WTC11 (cell line): ENCODE results near the gene LYVE1. TPM values are rescaled to one million over a fixed set of nuclear protein-coding genes. Genes with fewer than 3 reads are reported as not detected.

Experiments used
- ATAC-seq: fragments of 200-7000 bp; cut with Tn5 transposase; 2 replicates; pipeline ENCODE4 v1.10.0; 2021; ENCODE audit warnings: mild to moderate bottlenecking, moderate library complexity
- CTCF ChIA-PET: fragments of 300-600 bp; sonication (Branson Sonifier 250); formaldehyde crosslinking; loops from one replicate; lab custom pipeline; 2021; ENCODE audit warnings: antibody characterized with exemption; lab: Charles Lee
- POLR2A ChIA-PET: fragments of 350-600 bp; sonication (Branson Sonifier 250); formaldehyde crosslinking; loops from one replicate; lab custom pipeline; 2021; ENCODE audit warnings: antibody characterized with exemption; lab: Charles Lee
- DNase-seq: peaks from one replicate; pipeline ENCODE4 v3.0.0; 2021; ENCODE audit warnings: low spot score
- H3K27ac Mint-ChIP-seq: 2 replicates; pipeline ENCODE4 v1.8.0; 2021; ENCODE audit warnings: mixed read lengths
- H3K27me3 Mint-ChIP-seq: 2 replicates; pipeline ENCODE4 v1.8.0; 2021; ENCODE audit warnings: low read depth, mild to moderate bottlenecking, moderate library complexity, mixed read lengths
- H3K36me3 Mint-ChIP-seq: 2 replicates; pipeline ENCODE4 v1.8.0; 2021; ENCODE audit warnings: mixed read lengths
- H3K4me1 Mint-ChIP-seq: 2 replicates; pipeline ENCODE4 v1.8.0; 2022; ENCODE audit warnings: mixed read lengths
- H3K4me3 Mint-ChIP-seq: 2 replicates; pipeline ENCODE4 v1.8.0; 2021; ENCODE audit warnings: mild to moderate bottlenecking, moderate library complexity, mixed read lengths
- H3K9me3 Mint-ChIP-seq: 2 replicates; pipeline ENCODE4 v1.8.0; 2021; ENCODE audit warnings: mixed read lengths
- ATF2 ChIP-seq: sonication (generic); formaldehyde crosslinking; IDR thresholded peaks from 2 replicates; pipeline ENCODE4 v1.8.1; 2022; ENCODE audit warnings: low read depth, missing genetic modification reagents, borderline replicate concordance
- ELF4 ChIP-seq: sonication (generic); formaldehyde crosslinking; IDR thresholded peaks from 2 replicates; pipeline ENCODE4 v1.8.1; 2022; ENCODE audit warnings: low read depth, mild to moderate bottlenecking, moderate library complexity, missing genetic modification reagents
- ESRRA ChIP-seq: sonication (generic); formaldehyde crosslinking; IDR thresholded peaks from 2 replicates; pipeline ENCODE4 v1.8.1; 2022; ENCODE audit warnings: mild to moderate bottlenecking, missing genetic modification reagents, borderline replicate concordance
- GRHL2 ChIP-seq: fragments of 250-450 bp; sonication (Bioruptor Pico); IDR thresholded peaks from 2 replicates; pipeline ENCODE4 v1.8.0; 2022; ENCODE audit warnings: mild to moderate bottlenecking, moderate library complexity; ENCODE audit not compliant: insufficient replicate concordance, severe bottlenecking
- IRF1 ChIP-seq: sonication (generic); formaldehyde crosslinking; IDR thresholded peaks from 2 replicates; pipeline ENCODE4 v1.8.0; 2023; ENCODE audit warnings: missing genetic modification reagents
- KAT7 ChIP-seq: sonication (generic); formaldehyde crosslinking; IDR thresholded peaks from 2 replicates; pipeline ENCODE4 v1.8.1; 2023; ENCODE audit warnings: missing genetic modification reagents, mild to moderate bottlenecking, borderline replicate concordance
- MXD4 ChIP-seq: fragments of 250-450 bp; sonication (Bioruptor Pico); IDR thresholded peaks from 2 replicates; pipeline ENCODE4 v1.8.0; 2021; ENCODE audit warnings: mild to moderate bottlenecking, moderate library complexity, borderline replicate concordance
- MYBL2 ChIP-seq: sonication (generic); formaldehyde crosslinking; IDR thresholded peaks from 2 replicates; pipeline ENCODE4 v1.8.1; 2023; ENCODE audit warnings: mild to moderate bottlenecking, moderate library complexity, missing genetic modification reagents
- PRDM15 ChIP-seq: sonication (generic); formaldehyde crosslinking; IDR thresholded peaks from 2 replicates; pipeline ENCODE4 v1.8.0; 2022; ENCODE audit warnings: missing genetic modification reagents
- PRRX2 ChIP-seq: fragments of 250-450 bp; sonication (Bioruptor Pico); IDR thresholded peaks from 2 replicates; pipeline ENCODE4 v1.8.0; 2021; ENCODE audit warnings: mild to moderate bottlenecking
- TEAD4 ChIP-seq: sonication (generic); formaldehyde crosslinking; IDR thresholded peaks from 2 replicates; pipeline ENCODE4 v1.8.0; 2022; ENCODE audit warnings: mild to moderate bottlenecking, missing genetic modification reagents
- USF1 ChIP-seq: sonication (generic); formaldehyde crosslinking; IDR thresholded peaks from 2 replicates; pipeline ENCODE4 v1.8.0; 2022; ENCODE audit warnings: mild to moderate bottlenecking, missing genetic modification reagents
- USF2 ChIP-seq: sonication (generic); formaldehyde crosslinking; IDR thresholded peaks from 2 replicates; pipeline ENCODE4 v1.8.1; 2023; ENCODE audit warnings: mild to moderate bottlenecking, missing genetic modification reagents, moderate library complexity
- ZMAT4 ChIP-seq: fragments of 250-450 bp; sonication (Bioruptor Pico); IDR thresholded peaks from 2 replicates; pipeline ENCODE4 v1.9.0; 2021; ENCODE audit warnings: mild to moderate bottlenecking
- ZNF219 ChIP-seq: sonication (generic); formaldehyde crosslinking; IDR thresholded peaks from 2 replicates; pipeline ENCODE4 v1.8.0; 2023; ENCODE audit warnings: missing genetic modification reagents, mild to moderate bottlenecking, borderline replicate concordance
- ZNF232 ChIP-seq: sonication (generic); formaldehyde crosslinking; IDR thresholded peaks from 2 replicates; pipeline ENCODE4 v1.8.0; 2022; ENCODE audit warnings: mild to moderate bottlenecking, missing genetic modification reagents
- ZNF512 ChIP-seq: sonication (generic); formaldehyde crosslinking; IDR thresholded peaks from 2 replicates; pipeline ENCODE4 v1.8.1; 2022; ENCODE audit warnings: missing genetic modification reagents, borderline replicate concordance
- total RNA-seq: library from RNA; stranded (reverse); gene quantifications from 3 replicates; pipeline ENCODE4 v1.2.3, GENCODE V29; 2021

Gene LYVE1
- total RNA-seq, 1 experiment from 2014 or later = 0.24 TPM

- TF ChIP-seq MXD4 = no peak
- no peak for TF ChIP-seq MYBL2 (CRISPR knock-in tag)
- no peak for TF ChIP-seq ELF4 (CRISPR knock-in tag)
- no peak for TF ChIP-seq ZNF232
- H3K9me3 Mint-ChIP-seq = no peaks in the 10 kb centered on the region
- CTCF ChIA-PET = interaction anchor here (1.1 kb wide), 1 partner anchor 150 kb away, joined by 4 read pairs; no protein-coding TSS in a partner anchor
- H3K4me3 Mint-ChIP-seq = no peak overlapping the region
- H3K27me3 Mint-ChIP-seq = no peaks in the 10 kb centered on the region
- POLR2A ChIA-PET = no interaction called here
- DNase-seq = no peak
- H3K36me3 Mint-ChIP-seq = no peaks in the 10 kb centered on the region
- H3K27ac Mint-ChIP-seq = no peak overlapping the region
- H3K4me1 Mint-ChIP-seq = peaks cover 4% of the 10 kb centered on the region; the same call in 1 of the 2 replicates
- no peak for ATAC-seq
Measured at GRCh38 chr11:10587388-10587787, 18.9 kb upstream of the LYVE1 start.

- H3K4me1 Mint-ChIP-seq = peaks cover 4% of the 10 kb centered on the region; the same call in 1 of the 2 replicates
- no peak for TF ChIP-seq GRHL2 (CRISPR knock-in tag)
- ATAC-seq (no peak), DNase-seq (no peak)
- ChIA-PET CTCF (no interaction called here), POLR2A (no interaction called here)
- H3K27ac Mint-ChIP-seq = no peak overlapping the region
- H3K4me3 Mint-ChIP-seq = no peak overlapping the region
- no peaks in the 10 kb centered on the region for H3K9me3 Mint-ChIP-seq
- no peaks in the 10 kb centered on the region for H3K27me3 Mint-ChIP-seq
- H3K36me3 Mint-ChIP-seq = peaks cover 5% of the 10 kb centered on the region; the same call in 1 of the 2 replicates
Measured at GRCh38 chr11:10584071-10584501, 15.6 kb upstream of the LYVE1 start.

- H3K27ac Mint-ChIP-seq = no peak overlapping the region
- ChIA-PET POLR2A (no interaction called here), CTCF (no interaction called here)
- peaks cover 4% of the 10 kb centered on the region; the same call in 1 of the 2 replicates for H3K4me1 Mint-ChIP-seq
- H3K4me3 Mint-ChIP-seq = no peak overlapping the region
- ATAC-seq = no peak
- no peaks in the 10 kb centered on the region for H3K9me3 Mint-ChIP-seq
- H3K27me3 Mint-ChIP-seq = no peaks in the 10 kb centered on the region
- TF ChIP-seq USF2 (CRISPR knock-in tag) (no peak), IRF1 (CRISPR knock-in tag) (no peak), ZNF512 (no peak), USF1 (CRISPR knock-in tag) (no peak), ESRRA (no peak), ZNF219 (CRISPR knock-in tag) (no peak), KAT7 (CRISPR knock-in tag) (no peak), PRRX2 (CRISPR knock-in tag) (no peak), TEAD4 (CRISPR knock-in tag) (no peak), ATF2 (CRISPR knock-in tag) (no peak), PRDM15 (CRISPR knock-in tag) (no peak), ZMAT4 (no peak)
- H3K36me3 Mint-ChIP-seq = peaks cover 5% of the 10 kb centered on the region; the same call in 1 of the 2 replicates
- DNase-seq = no peak
Measured at GRCh38 chr11:10581481-10582019, 13.1 kb upstream of the LYVE1 start.
